IPS-11a (cell line): ENCODE data around the gene UNC119.
"Not testable (repeated sequence)": the region's sequence is repeated elsewhere in the genome, so short reads cannot be mapped to it uniquely, and the experiment has no call there.

ENCODE experiments used
- H3K4me3 ChIP-seq: one replicate; pipeline ENCODE4 v1.5.1; 2013; ENCODE audit warnings: low read depth, low read length, control low read depth

UNC119 gene

GRCh38 chr17:28523876-28524275, 28.5 kb downstream of the UNC119 start:
- no peak overlapping the region for H3K4me3 ChIP-seq

GRCh38 chr17:28523186-28523585, 29.2 kb downstream of the UNC119 start:
- H3K4me3 ChIP-seq: no peak overlapping the region

GRCh38 chr17:28522281-28522680, 30.1 kb downstream of the UNC119 start:
- not testable (repeated sequence) for H3K4me3 ChIP-seq

GRCh38 chr17:28521311-28522085, 30.9 kb downstream of the UNC119 start:
- no peak overlapping the region for H3K4me3 ChIP-seq

GRCh38 chr17:28520687-28521086, 31.7 kb downstream of the UNC119 start:
- no peak overlapping the region for H3K4me3 ChIP-seq

- no peak overlapping the region for H3K4me3 ChIP-seq
Measured at GRCh38 chr17:28519236-28519635, 33.2 kb downstream of the UNC119 start.

- no peak overlapping the region for H3K4me3 ChIP-seq
Measured at GRCh38 chr17:28518578-28518977, 33.8 kb downstream of the UNC119 start.

- H3K4me3 ChIP-seq: no peak overlapping the region
Measured at GRCh38 chr17:28518132-28518531, 34.3 kb downstream of the UNC119 start.

- no peak overlapping the region for H3K4me3 ChIP-seq
Measured at GRCh38 chr17:28515518-28515917, 36.9 kb downstream of the UNC119 start.

- H3K4me3 ChIP-seq: no peak overlapping the region
Measured at GRCh38 chr17:28514561-28515002, 37.8 kb downstream of the UNC119 start.

GRCh38 chr17:28513476-28513875, 38.9 kb downstream of the UNC119 start:
- no peak overlapping the region for H3K4me3 ChIP-seq

- H3K4me3 ChIP-seq: no peak overlapping the region
Measured at GRCh38 chr17:28511858-28512461, 40.5 kb downstream of the UNC119 start.

GRCh38 chr17:28509789-28510188, 42.6 kb downstream of the UNC119 start:
- H3K4me3 ChIP-seq: no peak overlapping the region

- H3K4me3 ChIP-seq: no peak overlapping the region
Measured at GRCh38 chr17:28508211-28508724, 44.2 kb downstream of the UNC119 start.

GRCh38 chr17:28507567-28508203, 44.7 kb downstream of the UNC119 start:
- no peak overlapping the region for H3K4me3 ChIP-seq

- no peak overlapping the region for H3K4me3 ChIP-seq
Measured at GRCh38 chr17:28506763-28507487, 45.5 kb downstream of the UNC119 start.

- no peak within 1 kb of the TSS for H3K4me3 ChIP-seq
Measured at GRCh38 chr17:28505986-28506665, 46.3 kb downstream of the UNC119 start, which contains the start of gene FOXN1. TSS of gene FOXN1 (plus strand) at chr17:28506348. CDS start at chr17:28523970, 17,622 bp downstream.

- no peak overlapping the region for H3K4me3 ChIP-seq
Measured at GRCh38 chr17:28503420-28503819, 49.0 kb downstream of the UNC119 start.

- H3K4me3 ChIP-seq: no peak overlapping the region
Measured at GRCh38 chr17:28501421-28502284, 50.8 kb downstream of the UNC119 start.
